ENCODE data around the gene RABEP1. TPM values are rescaled to one million over a fixed set of nuclear protein-coding genes. Genes with fewer than 3 reads are reported as not detected.
A peak's percentile ranks its signal among the peaks of the same experiment; 100 is the strongest.
"Not testable (repeated sequence)": the region's sequence is repeated elsewhere in the genome, so short reads cannot be mapped to it uniquely, and the experiment has no call there.

Gene RABEP1
- polyA plus RNA-seq, 2 donors, result 8.8 to 9.0 TPM

DNA sequence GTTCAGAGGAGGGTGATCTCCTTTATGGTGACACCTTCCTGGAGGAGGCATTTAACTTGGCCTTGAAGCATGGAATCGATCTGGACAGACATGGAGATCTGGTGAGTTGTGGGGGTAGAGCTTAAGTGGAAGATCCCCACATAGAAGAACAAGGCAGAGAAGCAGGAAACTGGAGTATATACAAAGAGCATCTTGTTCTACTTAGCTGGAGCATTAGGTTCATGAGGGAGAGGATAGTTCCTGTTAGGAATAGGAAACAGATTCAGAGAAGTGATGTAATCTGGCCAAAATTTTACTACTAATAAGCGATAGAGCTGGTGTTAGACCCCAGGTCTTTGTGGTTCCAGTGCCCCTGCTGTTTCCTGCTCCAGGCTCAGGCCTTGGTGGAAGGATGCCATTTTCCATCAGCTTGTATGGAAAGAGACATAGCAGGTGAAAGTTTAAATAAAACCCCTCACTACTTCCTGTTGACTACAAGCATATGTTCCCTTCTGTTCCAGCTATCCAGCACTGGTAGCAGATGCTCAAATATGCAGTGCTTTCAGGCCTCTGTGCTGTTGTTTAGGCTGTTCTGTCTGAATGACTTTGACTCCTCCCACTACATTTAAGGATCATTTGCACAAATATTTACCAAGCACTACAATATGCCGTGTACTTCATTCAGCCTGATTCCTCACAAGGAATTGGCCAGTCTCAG lies 147.3 kb downstream of the RABEP1 start:
- 72 to 77% methylated on average over 3 of the region's 3 CpGs for WGBS, 2 donors
- Histone ChIP-seq H3K27me3 (ENCODE audit: control insufficient read depth in 1 of 2, insufficient read depth in 2 of 2, low read length in 2 of 2) (no peaks in the 10 kb centered on the region), H3K27ac (ENCODE audit: low read depth in 2 of 2, low read length in 1 of 2) (peak overlapping the region in 1 of 2 donors; percentile 26), H3K4me3 (ENCODE audit: low read depth in 1 of 2, low read length in 2 of 2) (no peak overlapping the region), H3K36me3 (ENCODE audit: control insufficient read depth in 2 of 2, insufficient read depth in 2 of 2, low read length in 1 of 2) (peaks cover 19 to 30% of the 10 kb centered on the region in 2 donors), H3K9me3 (ENCODE audit: control insufficient read depth in 2 of 2, insufficient read depth in 1 of 2, low read depth in 1 of 2, low read length in 1 of 2) (no peaks in the 10 kb centered on the region), H3K4me1 (ENCODE audit: control insufficient read depth in 2 of 2, insufficient read depth in 2 of 2, low read length in 1 of 2) (peaks cover 0 to 3% of the 10 kb centered on the region in 2 donors)

DNA sequence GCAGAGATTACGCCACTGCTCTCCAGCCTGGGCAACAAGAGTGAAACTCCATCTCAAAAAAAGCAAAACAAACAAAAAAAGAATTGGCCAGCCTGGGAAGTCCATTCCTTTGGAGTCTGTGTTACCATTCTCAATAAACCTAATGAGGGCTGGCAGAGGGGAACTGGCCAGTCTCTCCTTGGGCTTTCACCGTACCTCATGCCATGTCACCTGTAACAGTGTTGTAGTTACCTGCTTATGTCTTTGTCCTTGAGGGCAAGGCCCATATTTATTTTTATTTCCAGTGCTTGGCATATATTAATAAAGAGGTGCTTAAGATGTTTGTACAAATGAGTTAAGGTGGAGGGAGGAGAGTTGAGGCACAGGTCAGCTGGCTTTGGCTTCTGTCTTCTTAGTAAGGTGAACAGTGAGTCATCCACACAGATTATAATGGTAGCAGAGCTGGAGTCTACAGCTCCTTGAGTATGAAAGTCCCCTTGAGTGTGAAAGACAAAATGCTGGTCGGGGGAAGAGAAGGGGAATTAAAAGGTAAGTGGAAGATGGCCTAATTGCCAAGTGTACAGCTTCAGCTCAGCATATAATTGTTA lies 148.4 kb downstream of the RABEP1 start:
- peak overlapping the region; percentile 41 to 75 for H3K27ac ChIP-seq (ENCODE audit: low read depth in 2 of 2, low read length in 1 of 2)
- H3K36me3 ChIP-seq (ENCODE audit: control insufficient read depth in 2 of 2, insufficient read depth in 2 of 2, low read length in 1 of 2), result peaks cover 24 to 33% of the 10 kb centered on the region in 2 donors
- H3K27me3 ChIP-seq (ENCODE audit: control insufficient read depth in 1 of 2, insufficient read depth in 2 of 2, low read length in 2 of 2), result no peaks in the 10 kb centered on the region
- H3K9me3 ChIP-seq (ENCODE audit: control insufficient read depth in 2 of 2, insufficient read depth in 1 of 2, low read depth in 1 of 2, low read length in 1 of 2), result no peaks in the 10 kb centered on the region
- H3K4me1 ChIP-seq (ENCODE audit: control insufficient read depth in 2 of 2, insufficient read depth in 2 of 2, low read length in 1 of 2), result peaks cover 0 to 3% of the 10 kb centered on the region in 2 donors
- no peak overlapping the region for H3K4me3 ChIP-seq (ENCODE audit: low read depth in 1 of 2, low read length in 2 of 2)
- WGBS, 2 donors, result 88 to 89% methylated on average over 3 of the region's 3 CpGs

- not testable (repeated sequence) for H3K9me3 ChIP-seq (ENCODE audit: control insufficient read depth in 2 of 2, insufficient read depth in 1 of 2, low read depth in 1 of 2, low read length in 1 of 2); H3K4me1 ChIP-seq (ENCODE audit: control insufficient read depth in 2 of 2, insufficient read depth in 2 of 2, low read length in 1 of 2); H3K4me3 ChIP-seq (ENCODE audit: low read depth in 1 of 2, low read length in 2 of 2); H3K27me3 ChIP-seq (ENCODE audit: control insufficient read depth in 1 of 2, insufficient read depth in 2 of 2, low read length in 2 of 2)
- H3K27ac ChIP-seq (ENCODE audit: low read depth in 2 of 2, low read length in 1 of 2), result peak overlapping the region; percentile 1 to 75
- peaks cover 24 to 26% of the 10 kb centered on the region in 2 donors for H3K36me3 ChIP-seq (ENCODE audit: control insufficient read depth in 2 of 2, insufficient read depth in 2 of 2, low read length in 1 of 2)
- 81 to 86% methylated on average over 5 of the region's 5 CpGs for WGBS, 2 donors
These were observed 149.2 kb downstream of the RABEP1 start for GRCh38 chr17:5431234-5431633.

DNA sequence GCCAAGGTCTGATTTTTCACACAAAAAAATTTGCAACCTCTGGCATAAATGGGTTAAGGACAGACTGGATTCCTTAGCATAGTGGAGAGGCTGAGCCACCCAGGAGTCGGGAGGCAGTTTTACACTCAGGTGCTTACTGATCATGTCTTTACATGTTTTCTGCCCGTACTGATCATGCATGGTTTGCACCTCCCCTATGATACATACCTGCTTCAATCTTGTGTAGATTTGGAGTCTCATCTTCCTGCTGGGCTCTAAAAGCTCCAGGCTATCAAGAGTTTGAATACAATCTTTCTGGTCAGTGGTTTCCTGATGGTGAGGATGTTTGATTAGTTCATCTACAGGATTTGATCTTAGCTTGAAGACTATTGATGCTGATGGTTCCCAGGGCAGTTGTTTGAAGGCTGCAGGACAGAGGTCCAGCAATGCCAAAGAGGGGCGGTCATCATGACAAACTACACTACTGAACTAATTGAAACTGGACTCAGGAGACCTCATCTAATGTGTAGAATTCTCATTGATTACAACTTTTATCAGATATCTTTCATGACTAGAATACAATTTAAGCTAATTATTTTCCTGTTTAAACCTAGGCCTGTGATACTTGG lies 150.0 kb downstream of the RABEP1 start:
- Histone ChIP-seq H3K4me1 (ENCODE audit: control insufficient read depth in 2 of 2, insufficient read depth in 2 of 2, low read length in 1 of 2) (peaks cover 0 to 3% of the 10 kb centered on the region in 2 donors), H3K36me3 (ENCODE audit: control insufficient read depth in 2 of 2, insufficient read depth in 2 of 2, low read length in 1 of 2) (peaks cover 24 to 25% of the 10 kb centered on the region in 2 donors), H3K9me3 (ENCODE audit: control insufficient read depth in 2 of 2, insufficient read depth in 1 of 2, low read depth in 1 of 2, low read length in 1 of 2) (no peaks in the 10 kb centered on the region), H3K27me3 (ENCODE audit: control insufficient read depth in 1 of 2, insufficient read depth in 2 of 2, low read length in 2 of 2) (no peaks in the 10 kb centered on the region), H3K4me3 (ENCODE audit: low read depth in 1 of 2, low read length in 2 of 2) (no peak overlapping the region), H3K27ac (ENCODE audit: low read depth in 2 of 2, low read length in 1 of 2) (peak overlapping the region; percentile 1 to 58)
- WGBS, 2 donors, result 63 to 65% methylated on average over 3 of the region's 3 CpGs

- Histone ChIP-seq H3K4me1 (ENCODE audit: control insufficient read depth in 2 of 2, insufficient read depth in 2 of 2, low read length in 1 of 2) (peaks cover 0 to 3% of the 10 kb centered on the region in 2 donors), H3K27ac (ENCODE audit: low read depth in 2 of 2, low read length in 1 of 2) (no peak overlapping the region), H3K4me3 (ENCODE audit: low read depth in 1 of 2, low read length in 2 of 2) (no peak overlapping the region), H3K9me3 (ENCODE audit: control insufficient read depth in 2 of 2, insufficient read depth in 1 of 2, low read depth in 1 of 2, low read length in 1 of 2) (no peaks in the 10 kb centered on the region), H3K36me3 (ENCODE audit: control insufficient read depth in 2 of 2, insufficient read depth in 2 of 2, low read length in 1 of 2) (peaks cover 18 to 23% of the 10 kb centered on the region in 2 donors), H3K27me3 (ENCODE audit: control insufficient read depth in 1 of 2, insufficient read depth in 2 of 2, low read length in 2 of 2) (no peaks in the 10 kb centered on the region)
- 93 to 94% methylated on average over 2 of the region's 2 CpGs for WGBS, 2 donors
These were observed 152.9 kb downstream of the RABEP1 start for GRCh38 chr17:5434984-5435383.

Other genes starting within 250 kb of the RABEP1 start
- 1 to 10 TPM in 1 of 2 donors, under 1 TPM in 1; 0.92 to 3.1 TPM for gene SLC52A1, start 246.9 kb upstream of the RABEP1 start, polyA plus RNA-seq
- 1 to 10 TPM; 1.5 to 1.8 TPM for gene ZFP3, start 203.8 kb upstream of the RABEP1 start, polyA plus RNA-seq
- 1 to 10 TPM; 4.3 to 5.8 TPM for gene ZNF232, start 170.4 kb upstream of the RABEP1 start, polyA plus RNA-seq
- gene USP6, start 166.3 kb upstream of the RABEP1 start, polyA plus RNA-seq, result under 1 TPM; 0.02 to 0.04 TPM
- 1 to 10 TPM in 1 of 2 donors, under 1 TPM in 1; 0.86 to 1.7 TPM for gene ZNF594, start 90.4 kb upstream of the RABEP1 start, polyA plus RNA-seq
- under 1 TPM; 0.18 to 0.29 TPM for gene SCIMP, start 47.4 kb upstream of the RABEP1 start, polyA plus RNA-seq
- 10 to 100 TPM; 55.3 to 65.7 TPM for gene NUP88, start 137.4 kb downstream of the RABEP1 start, polyA plus RNA-seq
- gene RPAIN, start 137.9 kb downstream of the RABEP1 start, polyA plus RNA-seq, result 10 to 100 TPM; 22.1 to 23.9 TPM
- gene C1QBP, start 156.9 kb downstream of the RABEP1 start, polyA plus RNA-seq, result 100 to 1,000 TPM; 118 to 204 TPM
- 1 to 10 TPM; 5.0 to 5.2 TPM for gene DHX33, start 186.7 kb downstream of the RABEP1 start, polyA plus RNA-seq
- gene DERL2, start 203.9 kb downstream of the RABEP1 start, polyA plus RNA-seq, result 10 to 100 TPM; 40.1 to 53.8 TPM
- 10 to 100 TPM in 1 of 2 donors, 1 to 10 TPM in 1; 7.6 to 10.5 TPM for gene MIS12, start 204.3 kb downstream of the RABEP1 start, polyA plus RNA-seq

Measured in esophagus (tissue), 2 donors.